ENCODE measurements around the gene PRKAR2B. TPM values are rescaled to one million over a fixed set of nuclear protein-coding genes. Genes with fewer than 3 reads are reported as not detected.
"Not testable (repeated sequence)": the region's sequence is repeated elsewhere in the genome, so short reads cannot be mapped to it uniquely, and the experiment has no call there.

The PRKAR2B gene
- total and polyA plus RNA-seq, 8 donors: 4.3 to 15.0 (median 11.9) TPM

DNA sequence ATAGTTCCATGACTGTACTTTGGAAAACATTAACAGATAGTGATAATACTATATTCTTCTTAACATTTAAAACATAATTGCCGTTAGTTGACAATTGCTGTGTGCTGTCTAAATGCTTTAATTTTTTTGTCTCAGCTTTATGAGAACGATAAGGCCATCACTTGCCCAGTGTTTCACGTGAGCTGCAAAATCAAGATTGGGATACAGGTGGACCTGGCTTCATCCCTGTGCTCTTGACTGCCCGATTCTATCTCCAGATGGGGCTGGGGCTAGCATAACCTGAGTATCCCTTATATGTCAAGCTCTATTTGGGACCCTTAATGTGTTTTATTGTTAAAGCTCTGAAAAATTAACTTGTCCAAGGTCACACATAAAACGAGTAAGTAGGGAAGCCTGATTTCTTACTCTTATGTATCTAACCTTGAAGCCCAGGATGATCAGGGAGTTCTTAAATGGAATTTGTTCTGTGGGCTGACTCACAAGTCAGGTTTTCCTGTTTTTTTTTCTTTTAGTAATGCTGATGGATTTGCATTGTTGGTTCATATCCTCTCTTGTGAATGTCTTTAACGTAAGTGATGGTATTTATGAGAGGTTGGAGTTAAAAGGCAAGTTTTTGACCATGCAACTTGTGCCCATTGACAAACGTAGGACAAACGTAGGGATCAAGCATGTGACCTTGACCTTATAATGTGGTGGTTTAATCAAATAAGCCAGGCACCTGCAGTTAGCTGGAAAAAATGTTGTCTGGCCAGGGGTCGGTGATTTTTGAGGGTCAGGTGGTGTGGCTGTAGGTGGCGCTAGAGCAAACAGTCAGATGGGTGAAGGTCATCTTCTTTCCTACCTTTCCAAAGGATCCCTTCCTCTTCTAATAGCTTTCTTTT is 3.6 kb downstream of the PRKAR2B start:
- TF ChIP-seq, protein P1, sequence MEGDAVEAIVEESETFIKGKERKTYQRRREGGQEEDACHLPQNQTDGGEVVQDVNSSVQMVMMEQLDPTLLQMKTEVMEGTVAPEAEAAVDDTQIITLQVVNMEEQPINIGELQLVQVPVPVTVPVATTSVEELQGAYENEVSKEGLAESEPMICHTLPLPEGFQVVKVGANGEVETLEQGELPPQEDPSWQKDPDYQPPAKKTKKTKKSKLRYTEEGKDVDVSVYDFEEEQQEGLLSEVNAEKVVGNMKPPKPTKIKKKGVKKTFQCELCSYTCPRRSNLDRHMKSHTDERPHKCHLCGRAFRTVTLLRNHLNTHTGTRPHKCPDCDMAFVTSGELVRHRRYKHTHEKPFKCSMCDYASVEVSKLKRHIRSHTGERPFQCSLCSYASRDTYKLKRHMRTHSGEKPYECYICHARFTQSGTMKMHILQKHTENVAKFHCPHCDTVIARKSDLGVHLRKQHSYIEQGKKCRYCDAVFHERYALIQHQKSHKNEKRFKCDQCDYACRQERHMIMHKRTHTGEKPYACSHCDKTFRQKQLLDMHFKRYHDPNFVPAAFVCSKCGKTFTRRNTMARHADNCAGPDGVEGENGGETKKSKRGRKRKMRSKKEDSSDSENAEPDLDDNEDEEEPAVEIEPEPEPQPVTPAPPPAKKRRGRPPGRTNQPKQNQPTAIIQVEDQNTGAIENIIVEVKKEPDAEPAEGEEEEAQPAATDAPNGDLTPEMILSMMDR (IDR thresholded peaks at IDR 0.05): no peak
- Histone ChIP-seq H3K27me3 (peaks cover 3 to 38% of the 10 kb centered on the region in 2 donors), H3K27ac (no peak overlapping the region), H3K4me3 (no peak overlapping the region), H3K9me3 (no peaks in the 10 kb centered on the region), H3K4me1 (peaks cover 3 to 25% of the 10 kb centered on the region in 2 donors), H3K36me3 (no peaks in the 10 kb centered on the region)
- ATAC-seq: no peak
- no peak for DNase-seq
- intact Hi-C loops (cut with DNase I): no loop called here

DNA sequence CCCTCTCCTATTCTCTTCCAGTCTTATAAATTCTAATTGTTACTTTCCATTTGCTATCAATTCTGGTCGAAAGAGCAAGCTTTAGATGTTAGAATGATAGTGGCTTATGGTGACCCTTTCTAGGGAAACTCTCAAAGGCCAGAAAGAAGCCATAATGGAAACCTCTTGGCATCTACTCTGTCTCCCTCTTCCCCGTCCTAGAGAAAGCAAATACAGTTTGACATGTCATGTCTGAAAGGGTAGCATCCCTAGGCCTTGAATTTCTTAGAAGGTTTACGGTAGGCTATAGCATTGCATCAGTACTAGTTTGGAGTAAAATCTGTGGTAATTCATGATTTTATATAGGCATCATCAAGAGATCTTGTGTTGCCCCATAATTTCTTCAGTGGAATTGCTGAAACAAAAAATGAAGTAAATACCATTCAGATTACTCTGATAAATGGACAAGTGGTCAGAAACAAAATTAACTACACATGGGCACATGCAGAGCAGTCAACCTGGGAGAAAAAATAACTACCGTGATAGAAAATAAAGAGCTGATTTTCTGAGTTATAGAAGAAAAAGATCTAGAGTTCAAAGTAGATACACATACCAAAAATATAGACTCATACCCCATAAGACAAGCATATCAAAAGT is 4.4 kb downstream of the PRKAR2B start:
- intact Hi-C loops (cut with DNase I): no loop called here
- Histone ChIP-seq H3K27ac (no peak overlapping the region), H3K4me3 (no peak overlapping the region), H3K36me3 (no peaks in the 10 kb centered on the region), H3K4me1 (peaks cover 2 to 22% of the 10 kb centered on the region in 2 donors), H3K9me3 (no peaks in the 10 kb centered on the region), H3K27me3 (peaks cover 3 to 38% of the 10 kb centered on the region in 2 donors)
- TF ChIP-seq, protein P1 (IDR thresholded peaks at IDR 0.05): no peak
- DNase-seq: no peak
- no peak for ATAC-seq

DNA sequence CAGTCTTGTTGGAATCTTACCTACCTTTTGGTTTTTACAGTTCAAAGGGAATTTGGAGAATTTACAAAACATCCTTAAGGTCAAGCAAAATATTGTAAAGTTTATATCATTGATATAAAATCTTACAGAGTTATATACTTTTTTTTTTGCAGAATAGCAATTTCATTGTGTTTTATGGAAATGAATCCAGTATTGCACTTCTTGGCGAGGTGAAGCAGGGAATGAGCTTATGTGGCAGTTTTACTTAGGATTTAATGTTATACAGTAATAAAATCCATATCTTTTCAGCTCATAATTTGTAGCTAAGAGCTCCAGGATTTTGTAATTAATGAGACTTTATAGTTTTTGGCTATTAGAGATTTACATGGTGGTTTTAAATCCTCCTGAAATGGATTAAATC is 5.0 kb downstream of the PRKAR2B start:
- no peak overlapping the region for H3K27ac ChIP-seq
- no peaks in the 10 kb centered on the region for H3K36me3 ChIP-seq
- ATAC-seq (no peak), DNase-seq (no peak)
- TF ChIP-seq, protein P1 (IDR thresholded peaks at IDR 0.05): no peak
- peaks cover 3 to 38% of the 10 kb centered on the region in 2 donors for H3K27me3 ChIP-seq
- H3K4me1 ChIP-seq: peaks cover 0 to 17% of the 10 kb centered on the region in 2 donors
- H3K4me3 ChIP-seq: no peak overlapping the region
- H3K9me3 ChIP-seq: no peaks in the 10 kb centered on the region
- intact Hi-C loops (cut with DNase I): no loop called here

DNA sequence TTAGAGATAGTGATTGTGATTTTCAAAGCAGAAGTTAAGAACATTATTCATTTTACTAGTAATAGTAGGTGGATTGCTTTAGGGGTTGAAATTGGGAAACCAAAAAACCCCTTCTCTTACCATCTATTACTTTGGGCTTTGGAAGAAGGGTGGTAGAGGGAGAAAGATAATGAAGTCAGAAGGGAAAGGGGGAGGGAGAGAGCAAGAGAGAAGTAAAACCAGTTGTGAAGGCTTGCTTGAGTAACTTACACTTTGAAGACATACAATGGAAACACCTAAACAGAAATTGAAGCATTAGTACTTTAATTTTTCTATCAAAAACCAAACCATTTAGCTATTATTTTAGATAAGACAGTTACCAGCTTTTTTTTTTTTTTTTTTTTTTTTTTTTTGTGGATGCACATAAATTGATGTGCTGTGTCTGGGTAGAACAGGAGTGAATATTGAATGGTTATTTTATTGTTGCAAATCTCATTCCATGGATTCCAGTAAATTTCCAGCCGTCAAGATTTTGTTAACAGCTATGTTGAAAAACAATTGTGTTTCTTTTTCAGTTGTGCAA is 5.5 kb downstream of the PRKAR2B start:
- Histone ChIP-seq H3K4me3 (no peak overlapping the region), H3K36me3 (no peaks in the 10 kb centered on the region), H3K27ac (no peak overlapping the region), H3K4me1 (peaks cover 0 to 14% of the 10 kb centered on the region in 2 donors), H3K27me3 (peaks cover 3 to 34% of the 10 kb centered on the region in 2 donors), H3K9me3 (no peaks in the 10 kb centered on the region)
- intact Hi-C loops (cut with DNase I): no loop called here
- TF ChIP-seq, protein P1 (IDR thresholded peaks at IDR 0.05): no peak
- DNase-seq (no peak), ATAC-seq (no peak)

DNA sequence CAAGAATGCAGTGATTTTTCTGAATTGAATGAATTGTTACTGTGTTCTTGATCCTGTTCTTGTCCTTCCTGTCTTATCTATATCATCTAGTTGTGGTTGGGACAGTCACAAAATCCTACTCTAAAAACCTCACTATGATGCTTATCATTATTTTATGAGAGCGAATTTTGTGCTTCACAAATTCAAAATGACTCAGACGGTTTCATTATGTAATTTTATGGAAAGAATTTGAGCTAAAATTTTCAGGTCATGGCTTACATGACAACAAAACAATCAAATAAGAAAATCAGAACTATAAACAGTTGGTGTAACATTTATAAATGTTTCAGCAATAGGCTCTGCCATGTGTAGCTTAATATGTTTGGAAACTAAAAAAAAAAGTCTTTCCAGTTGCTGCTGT is 6.9 kb downstream of the PRKAR2B start:
- TF ChIP-seq, protein P1 (IDR thresholded peaks at IDR 0.05): no peak
- Histone ChIP-seq H3K36me3 (no peaks in the 10 kb centered on the region), H3K4me1 (peaks cover 0 to under 1% of the 10 kb centered on the region in 2 donors), H3K27ac (no peak overlapping the region), H3K4me3 (no peak overlapping the region), H3K27me3 (peaks cover 3 to 22% of the 10 kb centered on the region in 2 donors), H3K9me3 (no peaks in the 10 kb centered on the region)
- ATAC-seq (no peak), DNase-seq (no peak)
- intact Hi-C loops (cut with DNase I): no loop called here

DNA sequence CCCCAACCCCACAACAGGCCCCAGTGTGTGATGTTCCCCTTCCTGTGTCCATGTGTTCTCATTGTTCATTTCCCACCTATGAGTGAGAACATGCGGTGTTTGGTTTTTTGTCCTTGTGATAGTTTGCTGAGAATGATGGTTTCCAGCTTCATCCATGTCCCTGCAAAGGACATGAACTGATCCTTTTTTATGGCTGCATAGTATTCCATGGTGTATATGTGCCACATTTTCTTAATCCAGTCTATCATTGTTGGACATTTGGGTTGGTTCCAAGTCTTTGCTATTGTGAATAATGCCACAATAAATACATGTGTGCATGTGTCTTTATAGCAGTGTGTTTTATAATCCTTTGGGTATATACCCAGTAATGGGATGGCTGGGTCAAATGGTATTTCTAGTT is 10.5 kb downstream of the PRKAR2B start:
- DNase-seq; H3K27ac ChIP-seq; H3K27me3 ChIP-seq; ATAC-seq; H3K4me3 ChIP-seq; intact Hi-C loops (cut with DNase I); H3K4me1 ChIP-seq; H3K36me3 ChIP-seq; H3K9me3 ChIP-seq: not testable (repeated sequence)

DNA sequence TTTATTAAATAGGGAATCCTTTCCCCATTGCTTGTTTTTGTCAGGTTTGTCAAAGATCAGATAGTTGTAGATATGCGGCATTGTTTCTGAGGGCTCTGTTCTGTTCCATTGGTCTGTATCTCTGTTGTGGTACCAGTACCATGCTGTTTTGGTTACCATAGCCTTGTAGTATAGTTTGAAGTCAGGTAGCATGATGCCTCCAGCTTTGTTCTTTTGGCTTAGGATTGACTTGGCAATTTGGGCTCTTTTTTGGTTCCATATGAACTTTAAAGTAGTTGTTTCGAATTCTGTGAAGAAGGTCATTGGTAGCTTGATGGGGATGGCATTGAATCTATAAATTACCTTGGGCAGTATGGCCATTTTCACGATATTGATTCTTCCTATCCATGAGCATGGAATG is 11.6 kb downstream of the PRKAR2B start:
- H3K4me1 ChIP-seq; ATAC-seq; H3K36me3 ChIP-seq; intact Hi-C loops (cut with DNase I); H3K27me3 ChIP-seq; H3K4me3 ChIP-seq; H3K9me3 ChIP-seq; DNase-seq; H3K27ac ChIP-seq: not testable (repeated sequence)
